Thyroid gland (tissue), 4 donors: Measurements from ENCODE around the gene ANKRD13D. TPM values are rescaled to one million over a fixed set of nuclear protein-coding genes. Genes with fewer than 3 reads are reported as not detected.

Source experiments
- DNase-seq, 2 donors: peaks; one replicate each; pipeline ENCODE4 v3.0.0-alpha.2; 2019
- H3K27ac ChIP-seq, 3 donors: fragments of 200-600 bp; sonication (generic); 1 replicate in 2 of 3; 2 replicates in 1 of 3; pipeline ENCODE4 v1.5.1; 2016 to 2019; ENCODE audit warnings: mild to moderate bottlenecking in 1 of 3, moderate library complexity in 1 of 3
- H3K27me3 ChIP-seq: fragments of 200-600 bp; sonication (generic); one replicate; pipeline ENCODE4 v1.5.1; 2019
- H3K36me3 ChIP-seq, 2 donors: fragments of 200-600 bp; sonication (generic); one replicate each; pipeline ENCODE4 v1.5.1; 2016 to 2019
- H3K4me1 ChIP-seq, 2 donors: fragments of 200-600 bp; sonication (generic); one replicate each; pipeline ENCODE4 v1.5.1; 2017 to 2019
- H3K4me3 ChIP-seq, 3 donors: fragments of 200-600 bp; sonication (generic); replicated peaks in 1 of 3; 1 replicate in 2 of 3; 2 replicates in 1 of 3; pipeline ENCODE4 v1.5.1; 2016; ENCODE audit warnings: mild to moderate bottlenecking in 1 of 3
- H3K9me3 ChIP-seq: fragments of 200-600 bp; sonication (generic); one replicate; pipeline ENCODE4 v1.5.1; 2017
- CTCF ChIP-seq, 6 experiments: fragments of 200-600 bp in 3 of 6; fragments of 450-650 bp in 3 of 6; sonication (generic) in 3 of 6; IDR thresholded peaks; one replicate each; pipeline ENCODE4 v1.5.1; 2016 to 2019; ENCODE audit warnings: antibody characterized with exemption in 6 of 6, mild to moderate bottlenecking in 2 of 6, inconsistent platforms in 1 of 6, moderate library complexity in 1 of 6
- POLR2A ChIP-seq, 2 donors: fragments of 450-650 bp; IDR thresholded peaks; one replicate each; pipeline ENCODE4 v1.6.1; 2017; ENCODE audit warnings: antibody characterized with exemption in 2 of 2, mild to moderate bottlenecking in 2 of 2, moderate library complexity in 1 of 2
- WGBS, 2 donors: methylation state at CpG; one replicate each; pipeline ENCODE4 v1.1.5; 2017; 5-methylcytosine and 5-hydroxymethylcytosine counted together
- intact Hi-C: fragments of 100-400 bp; cut with DNase I; formaldehyde crosslinking; loops from one replicate; pipeline ENCODE4 v1.15.1; 2023
- total RNA-seq, 4 donors: library from RNA; depleted of rRNA; stranded (reverse); fragments of >200 nt; gene quantifications; one replicate each; pipeline ENCODE4 v1.2.3, GENCODE V29; 2016

Gene ANKRD13D
- total RNA-seq, 4 donors from 2014 or later: 27.9 to 36.8 (median 31.5) TPM

GRCh38 chr11:67271205-67271540 lies 17.9 kb upstream of the ANKRD13D start:
- no peaks in the 10 kb centered on the region for H3K27me3 ChIP-seq
- no peaks in the 10 kb centered on the region for H3K9me3 ChIP-seq
- intact Hi-C loops: no loop called here
- 76 to 82% methylated on average over 5 of the region's 5 CpGs for WGBS, 2 donors
- no peak overlapping the region for H3K4me3 ChIP-seq
- H3K27ac ChIP-seq: no peak overlapping the region
- TF ChIP-seq POLR2A (IDR thresholded peaks at IDR 0.05): no peak
- TF ChIP-seq CTCF (IDR thresholded peaks at IDR 0.05): no peak
- no peak for DNase-seq
- H3K36me3 ChIP-seq: peaks cover 0 to 4% of the 10 kb centered on the region in 2 donors
- peaks cover 45 to 85% of the 10 kb centered on the region in 2 donors for H3K4me1 ChIP-seq

GRCh38 chr11:67271541-67272284 lies 17.4 kb upstream of the ANKRD13D start:
- 78 to 83% methylated on average over 13 to 17 of the region's 19 CpGs for WGBS, 2 donors
- H3K4me1 ChIP-seq: peaks cover 45 to 90% of the 10 kb centered on the region in 2 donors

GRCh38 chr11:67272327-67273259 lies 16.5 kb upstream of the ANKRD13D start:
- no peaks in the 10 kb centered on the region for H3K27me3 ChIP-seq
- intact Hi-C loops: no loop called here
- H3K4me1 ChIP-seq: peaks cover 48 to 94% of the 10 kb centered on the region in 2 donors
- H3K27ac ChIP-seq: peak overlapping the region in 2 of 3 donors; percentile 36 to 71
- no peaks in the 10 kb centered on the region for H3K9me3 ChIP-seq
- DNase-seq: peak; percentile 59 to 64
- H3K36me3 ChIP-seq: peaks cover 0 to 4% of the 10 kb centered on the region in 2 donors
- no peak for TF ChIP-seq CTCF (IDR thresholded peaks at IDR 0.05)
- TF ChIP-seq POLR2A (IDR thresholded peaks at IDR 0.05): no peak
- H3K4me3 ChIP-seq: no peak overlapping the region
- 65 to 79% methylated on average over 7 to 13 of the region's 23 CpGs for WGBS, 2 donors

More at GRCh38 chr11:67271541-67272284, 17.4 kb upstream of the ANKRD13D start:
- peaks cover 0 to 4% of the 10 kb centered on the region in 2 donors for H3K36me3 ChIP-seq
- TF ChIP-seq CTCF (IDR thresholded peaks at IDR 0.05) (no peak), POLR2A (IDR thresholded peaks at IDR 0.05) (no peak)
- no peak overlapping the region for H3K27ac ChIP-seq
- no peaks in the 10 kb centered on the region for H3K9me3 ChIP-seq
- H3K27me3 ChIP-seq: no peaks in the 10 kb centered on the region
- peak in 1 of 2 donors; percentile 1 for DNase-seq
- intact Hi-C loops: no loop called here
- no peak overlapping the region for H3K4me3 ChIP-seq

GRCh38 chr11:67273260-67273990 lies 15.7 kb upstream of the ANKRD13D start:
- H3K36me3 ChIP-seq: peaks cover 0 to 4% of the 10 kb centered on the region in 2 donors
- H3K4me1 ChIP-seq: peaks cover 47 to 94% of the 10 kb centered on the region in 2 donors
- intact Hi-C loops: no loop called here
- TF ChIP-seq CTCF (IDR thresholded peaks at IDR 0.05): no peak
- no peak for TF ChIP-seq POLR2A (IDR thresholded peaks at IDR 0.05)
- H3K9me3 ChIP-seq: no peaks in the 10 kb centered on the region
- H3K4me3 ChIP-seq: no peak overlapping the region
- 51 to 62% methylated on average over 9 to 14 of the region's 14 CpGs for WGBS, 2 donors
- DNase-seq: peak in 1 of 2 donors; percentile 2
- peak overlapping the region; percentile 36 to 71 (median 47) for H3K27ac ChIP-seq
- H3K27me3 ChIP-seq: no peaks in the 10 kb centered on the region
